Measurements from ENCODE around the gene PRKCQ.

The PRKCQ gene

DNA sequence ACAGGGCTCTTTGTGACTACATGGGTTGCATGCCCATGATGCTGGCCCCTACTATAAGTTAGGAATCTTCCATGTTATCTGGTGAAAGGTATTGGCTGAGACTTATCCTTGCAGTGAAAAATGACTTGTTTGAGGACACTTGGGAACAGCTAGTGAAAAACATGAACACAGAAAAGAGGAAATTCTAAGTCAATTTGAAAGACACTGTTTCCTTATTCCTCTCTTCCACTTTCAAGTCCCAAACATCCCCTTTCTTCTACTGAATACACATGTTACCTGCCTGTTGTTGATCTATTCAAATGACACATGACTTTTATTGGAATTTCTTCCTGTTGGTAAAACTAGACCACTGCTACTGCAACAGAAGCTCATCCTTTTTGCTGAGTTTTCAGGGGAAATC lies 29.5 kb upstream of the PRKCQ start:
- Histone ChIP-seq H3K4me3 (ENCODE audit: extremely low read depth, insufficient read depth, low read length, poor library complexity, severe bottlenecking) (no peak overlapping the region), H3K36me3 (ENCODE audit: control insufficient read depth, insufficient read depth, low read length) (no peaks in the 10 kb centered on the region), H3K4me1 (ENCODE audit: control insufficient read depth, insufficient read depth, low read length, poor library complexity, severe bottlenecking) (no peaks in the 10 kb centered on the region), H3K27ac (ENCODE audit: low read depth, low read length, severe bottlenecking) (no peak overlapping the region), H3K9me3 (ENCODE audit: control insufficient read depth, low read length) (no peaks in the 10 kb centered on the region)

GRCh38 chr10:6607778-6608177 lies 27.7 kb upstream of the PRKCQ start:
- Histone ChIP-seq H3K27ac (ENCODE audit: low read depth, low read length, severe bottlenecking) (no peak overlapping the region), H3K4me3 (ENCODE audit: extremely low read depth, insufficient read depth, low read length, poor library complexity, severe bottlenecking) (no peak overlapping the region)
- WGBS, 2 experiments (ENCODE audit: insufficient coverage in 2 of 2), result 74 to 84% methylated on average over 2 of the region's 2 CpGs

DNA sequence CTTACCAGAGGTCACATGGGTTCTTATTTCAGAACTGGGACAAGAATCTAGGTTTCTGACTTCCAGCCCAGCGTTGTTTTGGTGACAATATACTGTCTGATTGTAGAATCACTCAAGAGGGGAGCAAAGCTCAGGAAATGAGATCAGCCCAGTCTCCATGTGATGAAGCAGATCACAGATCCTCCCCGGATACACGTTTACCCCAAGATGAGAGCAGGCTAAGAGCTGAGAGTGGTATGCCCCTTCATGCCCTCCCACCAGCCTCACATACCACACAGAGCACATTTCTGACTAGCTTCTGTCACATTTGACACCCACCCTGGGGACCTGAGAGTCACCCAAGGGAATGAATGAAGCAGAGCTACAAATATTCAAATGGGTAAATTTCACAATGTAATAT lies 27.1 kb upstream of the PRKCQ start:
- Histone ChIP-seq H3K4me1 (ENCODE audit: control insufficient read depth, insufficient read depth, low read length, poor library complexity, severe bottlenecking) (no peaks in the 10 kb centered on the region), H3K4me3 (ENCODE audit: extremely low read depth, insufficient read depth, low read length, poor library complexity, severe bottlenecking) (no peak overlapping the region), H3K9me3 (ENCODE audit: control insufficient read depth, low read length) (no peaks in the 10 kb centered on the region), H3K36me3 (ENCODE audit: control insufficient read depth, insufficient read depth, low read length) (no peaks in the 10 kb centered on the region), H3K27ac (ENCODE audit: low read depth, low read length, severe bottlenecking) (no peak overlapping the region)
- 94 to 100% methylated on average over 2 to 3 of the region's 3 CpGs for WGBS, 2 experiments (ENCODE audit: insufficient coverage in 2 of 2)

More at GRCh38 chr10:6607778-6608177, 27.7 kb upstream of the PRKCQ start:
- H3K36me3 ChIP-seq (ENCODE audit: control insufficient read depth, insufficient read depth, low read length), result no peaks in the 10 kb centered on the region
- H3K9me3 ChIP-seq (ENCODE audit: control insufficient read depth, low read length), result no peaks in the 10 kb centered on the region
- H3K4me1 ChIP-seq (ENCODE audit: control insufficient read depth, insufficient read depth, low read length, poor library complexity, severe bottlenecking), result no peaks in the 10 kb centered on the region

DNA sequence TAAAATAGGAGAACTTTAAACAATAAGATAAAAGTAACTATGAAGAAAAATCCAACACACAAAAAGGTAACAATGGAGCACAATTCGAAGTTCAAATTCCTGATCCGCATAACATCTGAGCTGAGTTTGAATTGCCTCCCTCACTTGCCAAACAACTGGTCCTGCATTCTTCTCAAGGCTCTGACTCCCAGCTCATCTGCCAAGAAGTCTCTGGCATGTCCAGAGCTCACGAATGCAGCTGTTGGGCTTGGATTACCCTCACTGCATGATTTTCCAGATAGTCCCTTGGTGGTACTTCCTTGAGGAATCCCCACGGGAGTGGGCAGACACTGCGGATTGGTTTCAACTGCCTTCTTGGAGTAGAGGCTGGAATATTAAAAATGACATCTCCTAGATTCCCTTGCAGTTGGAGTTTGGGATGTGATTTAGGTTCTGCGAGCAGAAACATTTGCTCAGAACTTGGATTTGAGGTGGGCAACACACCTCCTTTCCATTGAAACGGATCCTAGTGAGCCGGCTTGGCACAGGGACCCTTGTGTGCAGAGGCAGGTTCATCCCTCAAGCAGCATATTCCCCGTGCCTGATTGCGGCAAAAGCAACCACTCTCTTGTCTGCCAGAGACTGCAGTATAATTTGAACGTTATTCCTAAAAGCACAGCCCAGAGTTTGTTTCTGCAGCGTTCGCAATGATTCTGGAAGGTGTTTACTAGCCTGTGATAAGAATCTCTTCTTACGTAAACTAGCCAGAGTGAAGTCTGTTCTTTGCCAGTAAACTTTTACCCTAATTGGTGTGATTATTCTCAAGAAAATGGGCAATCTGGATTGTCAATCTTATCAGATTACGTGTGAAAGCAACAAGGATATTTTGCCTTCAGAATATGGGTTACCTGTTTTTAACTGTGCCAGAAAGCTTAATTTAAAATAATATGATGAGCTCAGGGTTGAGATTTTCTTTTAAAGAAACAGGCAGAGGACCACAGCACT lies 23.4 kb upstream of the PRKCQ start:
- no peaks in the 10 kb centered on the region for H3K36me3 ChIP-seq (ENCODE audit: control insufficient read depth, insufficient read depth, low read length)
- no peak overlapping the region for H3K4me3 ChIP-seq (ENCODE audit: extremely low read depth, insufficient read depth, low read length, poor library complexity, severe bottlenecking)
- 83 to 87% methylated on average over 13 to 14 of the region's 15 CpGs for WGBS, 2 experiments (ENCODE audit: insufficient coverage in 2 of 2)
- no peaks in the 10 kb centered on the region for H3K9me3 ChIP-seq (ENCODE audit: control insufficient read depth, low read length)
- no peaks in the 10 kb centered on the region for H3K4me1 ChIP-seq (ENCODE audit: control insufficient read depth, insufficient read depth, low read length, poor library complexity, severe bottlenecking)
- no peak overlapping the region for H3K27ac ChIP-seq (ENCODE audit: low read depth, low read length, severe bottlenecking)

- Histone ChIP-seq H3K4me1 (ENCODE audit: control insufficient read depth, insufficient read depth, low read length, poor library complexity, severe bottlenecking) (no peaks in the 10 kb centered on the region), H3K4me3 (ENCODE audit: extremely low read depth, insufficient read depth, low read length, poor library complexity, severe bottlenecking) (no peak overlapping the region), H3K27ac (ENCODE audit: low read depth, low read length, severe bottlenecking) (no peak overlapping the region), H3K36me3 (ENCODE audit: control insufficient read depth, insufficient read depth, low read length) (no peaks in the 10 kb centered on the region), H3K9me3 (ENCODE audit: control insufficient read depth, low read length) (no peaks in the 10 kb centered on the region)
- WGBS, 2 experiments (ENCODE audit: insufficient coverage in 2 of 2), result 100% methylated on average over 1 of the region's 1 CpG; no CpG with 5 or more reads in 1 of the 2 experiments
These were observed 22.6 kb upstream of the PRKCQ start for GRCh38 chr10:6602700-6603084.

GRCh38 chr10:6602026-6602699 lies 22.1 kb upstream of the PRKCQ start:
- no peaks in the 10 kb centered on the region for H3K4me1 ChIP-seq (ENCODE audit: control insufficient read depth, insufficient read depth, low read length, poor library complexity, severe bottlenecking)
- H3K9me3 ChIP-seq (ENCODE audit: control insufficient read depth, low read length), result no peaks in the 10 kb centered on the region
- no peaks in the 10 kb centered on the region for H3K36me3 ChIP-seq (ENCODE audit: control insufficient read depth, insufficient read depth, low read length)
- H3K4me3 ChIP-seq (ENCODE audit: extremely low read depth, insufficient read depth, low read length, poor library complexity, severe bottlenecking), result no peak overlapping the region
- WGBS, 2 experiments (ENCODE audit: insufficient coverage in 2 of 2), result 94 to 100% methylated on average over 2 of the region's 2 CpGs
- no peak overlapping the region for H3K27ac ChIP-seq (ENCODE audit: low read depth, low read length, severe bottlenecking)

DNA sequence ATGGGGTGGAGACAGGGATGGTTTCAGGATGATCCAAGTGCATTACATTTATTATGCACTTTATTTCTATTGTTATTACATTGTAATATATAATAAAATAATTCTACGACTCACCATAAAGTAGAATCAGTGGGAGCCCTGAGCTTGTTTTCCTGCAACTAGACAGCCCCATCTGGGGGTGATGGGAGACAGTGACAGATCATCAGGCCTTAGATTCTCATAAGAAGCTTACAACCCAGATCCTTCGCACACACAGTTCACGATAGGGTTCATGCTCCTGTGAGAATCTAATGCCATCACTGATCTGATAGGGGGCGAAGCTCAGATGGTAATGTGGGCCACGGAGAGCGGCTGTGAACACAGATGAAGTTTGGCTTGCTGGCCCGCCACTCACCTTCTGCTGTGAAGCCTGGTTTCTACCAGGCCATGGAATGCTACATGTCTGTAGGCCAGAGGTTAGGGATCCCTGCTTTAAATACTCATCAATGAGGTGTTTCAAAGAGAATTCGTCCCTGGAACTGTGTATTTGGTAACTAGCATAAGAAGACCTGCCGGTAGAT lies 21.2 kb upstream of the PRKCQ start:
- Histone ChIP-seq H3K4me3 (ENCODE audit: extremely low read depth, insufficient read depth, low read length, poor library complexity, severe bottlenecking) (no peak overlapping the region), H3K36me3 (ENCODE audit: control insufficient read depth, insufficient read depth, low read length) (no peaks in the 10 kb centered on the region), H3K9me3 (ENCODE audit: control insufficient read depth, low read length) (no peaks in the 10 kb centered on the region), H3K4me1 (ENCODE audit: control insufficient read depth, insufficient read depth, low read length, poor library complexity, severe bottlenecking) (no peaks in the 10 kb centered on the region), H3K27ac (ENCODE audit: low read depth, low read length, severe bottlenecking) (no peak overlapping the region)
- WGBS, 2 experiments (ENCODE audit: insufficient coverage in 2 of 2), result 93 to 94% methylated on average over 6 to 7 of the region's 9 CpGs

DNA sequence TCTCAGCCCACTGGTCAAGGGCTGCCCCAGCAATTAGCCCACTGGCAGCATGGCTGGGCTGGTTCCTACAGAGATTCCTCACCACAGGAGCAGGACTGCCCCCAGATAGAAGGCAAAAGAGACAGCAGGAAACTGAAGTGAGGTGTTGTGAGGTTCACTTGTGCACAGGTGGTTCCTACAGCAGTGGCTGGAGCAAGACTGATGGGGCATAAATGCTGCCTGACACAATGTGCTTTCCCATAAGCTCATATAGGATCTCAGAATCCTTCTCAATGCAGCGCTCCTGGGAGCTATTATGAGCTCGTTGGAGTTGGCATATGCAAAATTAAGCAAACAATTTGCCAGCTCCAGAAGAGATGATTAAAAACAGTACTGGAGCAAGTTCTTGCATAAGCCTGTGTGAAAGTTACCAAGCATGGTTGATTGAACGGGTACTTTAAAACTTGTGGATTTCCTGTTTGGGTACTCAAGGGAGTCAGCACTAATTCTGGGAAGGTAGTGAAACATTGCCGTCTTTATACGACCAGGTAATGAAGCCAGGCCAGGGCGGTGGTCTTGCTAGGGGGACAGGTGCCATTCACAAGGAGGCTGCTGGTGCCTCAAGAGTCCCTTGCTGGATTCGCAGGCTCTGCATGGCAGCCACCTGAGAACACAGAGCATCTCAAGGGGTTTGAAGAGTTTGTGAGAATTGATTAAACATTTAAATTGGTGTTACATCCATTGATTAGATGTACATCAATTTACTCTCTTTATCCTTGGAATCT lies 20.3 kb upstream of the PRKCQ start:
- Histone ChIP-seq H3K9me3 (ENCODE audit: control insufficient read depth, low read length) (no peaks in the 10 kb centered on the region), H3K36me3 (ENCODE audit: control insufficient read depth, insufficient read depth, low read length) (no peaks in the 10 kb centered on the region), H3K4me1 (ENCODE audit: control insufficient read depth, insufficient read depth, low read length, poor library complexity, severe bottlenecking) (no peaks in the 10 kb centered on the region), H3K27ac (ENCODE audit: low read depth, low read length, severe bottlenecking) (no peak overlapping the region), H3K4me3 (ENCODE audit: extremely low read depth, insufficient read depth, low read length, poor library complexity, severe bottlenecking) (no peak overlapping the region)
- 88 to 99% methylated on average over 6 of the region's 7 CpGs for WGBS, 2 experiments (ENCODE audit: insufficient coverage in 2 of 2)

GRCh38 chr10:6598679-6599078 lies 18.6 kb upstream of the PRKCQ start:
- H3K4me3 ChIP-seq (ENCODE audit: extremely low read depth, insufficient read depth, low read length, poor library complexity, severe bottlenecking), result no peak overlapping the region
- WGBS, 2 experiments (ENCODE audit: insufficient coverage in 2 of 2), result 100% methylated on average over 1 of the region's 1 CpG; no CpG with 5 or more reads in 1 of the 2 experiments
- no peaks in the 10 kb centered on the region for H3K9me3 ChIP-seq (ENCODE audit: control insufficient read depth, low read length)
- H3K36me3 ChIP-seq (ENCODE audit: control insufficient read depth, insufficient read depth, low read length), result no peaks in the 10 kb centered on the region
- no peaks in the 10 kb centered on the region for H3K4me1 ChIP-seq (ENCODE audit: control insufficient read depth, insufficient read depth, low read length, poor library complexity, severe bottlenecking)
- H3K27ac ChIP-seq (ENCODE audit: low read depth, low read length, severe bottlenecking), result no peak overlapping the region

- WGBS, 2 experiments (ENCODE audit: insufficient coverage in 2 of 2), result no CpG with 5 or more reads among the region's 5 CpGs
These were observed 17.4 kb upstream of the PRKCQ start for GRCh38 chr10:6597478-6597877.

More at GRCh38 chr10:6597478-6597877, 17.4 kb upstream of the PRKCQ start:
- H3K36me3 ChIP-seq (ENCODE audit: control insufficient read depth, insufficient read depth, low read length), result no peaks in the 10 kb centered on the region
- no peak overlapping the region for H3K4me3 ChIP-seq (ENCODE audit: extremely low read depth, insufficient read depth, low read length, poor library complexity, severe bottlenecking)
- no peak overlapping the region for H3K27ac ChIP-seq (ENCODE audit: low read depth, low read length, severe bottlenecking)
- H3K4me1 ChIP-seq (ENCODE audit: control insufficient read depth, insufficient read depth, low read length, poor library complexity, severe bottlenecking), result no peaks in the 10 kb centered on the region
- H3K9me3 ChIP-seq (ENCODE audit: control insufficient read depth, low read length), result no peaks in the 10 kb centered on the region

Data from mesodermal cell (in vitro differentiated cells).